Jurkat, Clone E6-1 (cell line): Measurements from ENCODE around the gene KRTAP5-4. TPM values are rescaled to one million over a fixed set of nuclear protein-coding genes. Genes with fewer than 3 reads are reported as not detected.
"Not testable (repeated sequence)": the region's sequence is repeated elsewhere in the genome, so short reads cannot be mapped to it uniquely, and the experiment has no call there.

ENCODE experiments used
- DNase-seq: peaks from one replicate; pipeline ENCODE4 v3.0.0-alpha.2; 2011; ENCODE audit warnings: low read depth, low spot score
- H3K4me3 ChIP-seq: 2 replicates; pipeline ENCODE4 v1.5.1; 2011; ENCODE audit warnings: mild to moderate bottlenecking, low read length, control low read depth, moderate library complexity
- polyA plus RNA-seq: library from polyadenylated mRNA; unstranded; fragments of >200 nt; gene quantifications from one replicate; pipeline ENCODE4 v1.2.1, GENCODE V29; 2012; ENCODE audit warnings: missing spikeins; ENCODE audit not compliant: insufficient read length, insufficient read depth

Gene KRTAP5-4, protein sequence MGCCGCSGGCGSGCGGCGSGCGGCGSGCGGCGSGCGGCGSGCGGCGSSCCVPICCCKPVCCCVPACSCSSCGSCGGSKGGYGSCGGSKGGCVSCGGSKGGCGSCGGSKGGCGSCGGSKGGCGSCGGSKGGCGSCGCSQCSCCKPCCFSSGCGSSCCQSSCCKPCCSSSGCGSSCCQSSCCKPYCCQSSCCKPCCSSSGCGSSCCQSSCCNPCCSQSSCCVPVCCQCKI
- not detected for polyA plus RNA-seq

DNA sequence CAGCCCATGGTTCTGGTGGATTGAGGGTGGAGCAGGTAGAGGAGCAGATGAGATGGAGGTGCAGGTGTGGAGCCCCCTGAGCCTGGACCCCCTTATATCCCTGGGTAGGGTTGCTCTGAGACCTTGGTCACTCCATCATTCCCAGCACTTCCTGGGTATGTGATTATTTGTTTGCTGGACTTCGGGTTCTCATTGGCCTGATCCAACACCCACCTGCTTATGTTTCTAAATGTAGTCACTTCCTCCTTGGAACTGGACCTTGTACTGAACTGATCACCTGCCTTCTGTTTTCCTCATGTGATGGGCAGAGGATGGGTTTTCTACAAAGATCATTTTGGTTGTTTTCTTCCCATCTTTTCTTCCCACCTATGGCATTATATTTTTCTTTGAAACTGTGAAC is at the start of gene KRTAP5-4:
TSS of gene KRTAP5-4 (minus strand) at position 53 of the 400 bp plus-strand sequence. CDS start at position 8, 45 bp downstream.
- DNase-seq = no peak
- H3K4me3 ChIP-seq = no peak within 1 kb of the TSS

DNA sequence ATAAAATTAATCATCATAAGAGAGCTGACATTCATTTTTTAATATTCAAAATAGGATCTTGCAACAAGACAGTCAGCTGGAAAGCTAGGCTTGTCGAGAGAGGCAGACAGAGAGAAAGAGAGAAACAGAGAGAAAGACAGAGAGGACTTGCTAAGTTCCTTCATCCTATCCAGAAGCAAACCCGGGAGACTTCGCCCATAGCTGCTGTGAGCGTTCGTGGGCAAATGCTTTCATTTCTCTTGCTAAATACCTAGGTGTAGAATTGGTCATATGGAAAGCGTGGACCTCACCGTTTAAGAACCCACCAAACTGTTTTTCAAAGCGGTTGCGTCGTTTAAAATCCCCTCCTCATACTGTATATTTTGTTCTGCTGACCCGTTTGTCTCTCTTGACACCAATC is 49.7 kb upstream of the KRTAP5-4 start:
- H3K4me3 ChIP-seq = no peak overlapping the region
- no peak for DNase-seq

DNA sequence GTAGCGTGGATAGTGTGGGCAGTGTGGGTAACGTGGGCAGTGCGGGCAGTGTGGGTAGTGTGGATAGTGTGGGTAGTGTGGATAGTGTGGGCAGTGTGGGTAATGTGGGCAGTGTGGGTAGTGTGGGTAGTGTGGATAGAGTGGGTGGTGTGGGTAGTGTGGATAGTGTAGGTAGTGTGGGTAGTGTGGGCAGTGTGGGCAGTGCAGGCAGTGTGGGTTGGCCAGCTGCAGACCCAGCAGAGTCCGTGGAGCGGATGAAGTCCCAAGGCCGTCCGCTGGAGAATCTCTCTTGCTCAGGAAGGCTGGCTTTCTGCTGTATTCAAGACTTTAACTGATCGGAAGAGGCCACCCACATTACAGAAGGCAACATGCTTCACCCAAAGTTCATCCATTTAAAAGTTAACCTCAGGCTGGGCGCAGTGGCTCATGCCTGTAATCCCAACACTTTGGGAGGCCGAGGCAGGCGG is 49.0 kb upstream of the KRTAP5-4 start:
- DNase-seq = no peak

GRCh38 chr11:1670457-1670856 is 48.5 kb upstream of the KRTAP5-4 start:
- H3K4me3 ChIP-seq, DNase-seq: not testable (repeated sequence)

More for the DNA sequence above, 49.0 kb upstream of the KRTAP5-4 start:
- H3K4me3 ChIP-seq = no peak overlapping the region

- DNase-seq = no peak
- no peak overlapping the region for H3K4me3 ChIP-seq
Observed at GRCh38 chr11:1669546-1670218, 47.7 kb upstream of the KRTAP5-4 start.

DNA sequence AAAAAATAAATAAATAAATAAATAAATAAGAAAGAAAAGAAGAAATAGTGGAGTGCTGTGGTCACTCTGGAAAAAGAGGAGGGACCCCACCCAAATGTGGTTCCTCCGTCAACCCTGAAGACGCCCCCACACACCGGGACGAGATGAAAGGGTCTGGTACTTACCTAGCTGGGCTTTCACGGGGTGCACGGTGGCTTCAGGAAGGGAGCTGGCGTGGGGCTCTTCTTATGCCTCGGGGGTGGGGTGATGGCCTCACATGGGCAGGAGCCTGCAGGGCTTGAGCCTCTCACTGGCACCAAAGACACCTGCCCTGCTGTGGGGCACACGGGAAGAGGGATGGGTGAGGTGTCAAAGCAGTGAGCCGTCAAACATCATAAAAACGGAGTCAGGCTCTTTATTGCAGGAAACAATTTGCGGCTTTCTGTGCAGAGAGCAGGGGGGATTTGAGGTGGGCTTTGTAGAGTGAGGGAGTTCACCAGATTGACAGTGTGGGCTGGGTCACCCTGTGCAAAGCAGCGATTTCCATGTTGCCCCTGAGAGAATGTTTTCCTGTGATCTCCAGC is 47.1 kb upstream of the KRTAP5-4 start:
- H3K4me3 ChIP-seq = no peak overlapping the region
- no peak for DNase-seq

DNA sequence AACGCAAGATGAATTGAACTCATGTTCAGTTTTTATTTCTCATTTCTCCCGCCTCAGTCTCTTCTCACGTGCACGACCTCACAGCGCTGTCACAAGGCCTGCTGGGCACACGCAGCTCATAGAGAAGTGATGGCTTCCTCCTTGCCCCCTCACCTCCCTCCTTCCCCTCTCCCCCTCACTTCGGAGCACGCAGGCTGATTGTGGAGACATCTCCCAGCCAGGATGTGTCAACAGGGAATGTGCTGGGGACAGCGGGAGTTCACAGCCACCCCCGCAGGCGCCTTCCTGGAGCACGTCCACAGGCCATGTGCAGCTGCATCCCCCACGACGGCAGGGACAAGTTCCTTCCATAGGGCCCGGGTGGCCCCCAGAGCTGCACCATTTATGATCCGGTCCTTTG is 46.0 kb upstream of the KRTAP5-4 start:
- DNase-seq = no peak
- no peak overlapping the region for H3K4me3 ChIP-seq

DNA sequence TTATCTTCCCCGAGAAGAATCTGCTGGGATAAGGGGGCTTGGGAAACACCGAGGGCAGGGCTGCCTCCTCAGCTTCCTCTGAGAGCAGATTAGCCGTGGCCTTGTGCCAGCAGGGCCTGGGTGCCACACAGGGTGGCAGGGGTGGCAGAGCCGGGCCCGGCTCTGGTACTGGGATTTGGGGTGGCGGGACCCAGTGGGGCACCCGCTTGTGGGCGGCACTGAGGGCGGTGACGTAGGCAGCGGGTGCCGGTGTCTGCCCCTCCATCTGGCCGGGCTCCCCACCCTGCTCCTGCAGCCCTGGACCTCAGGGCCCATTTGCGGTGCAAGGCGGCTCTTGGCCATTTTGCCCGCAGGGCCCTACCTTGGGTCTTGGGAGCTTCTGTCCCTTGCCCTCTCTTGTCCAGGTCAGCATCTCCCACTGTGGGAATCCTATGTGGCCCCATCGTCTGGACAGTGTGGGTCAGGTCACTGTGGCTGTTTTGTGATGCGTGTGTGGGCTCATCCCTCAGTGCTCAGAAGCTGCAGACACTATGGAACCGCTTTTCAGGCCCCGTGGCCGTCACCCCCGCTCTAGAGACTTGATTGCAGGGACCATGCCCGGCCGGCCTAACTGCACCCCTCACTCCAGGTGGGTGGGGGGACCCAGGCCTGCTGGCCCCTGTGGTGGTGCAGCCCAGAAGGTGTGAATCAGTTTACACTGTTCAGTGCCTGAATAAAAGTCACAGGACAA is 45.3 kb upstream of the KRTAP5-4 start:
- no peak for DNase-seq
- H3K4me3 ChIP-seq = no peak overlapping the region

- H3K4me3 ChIP-seq = no peak overlapping the region
- no peak for DNase-seq
Observed at GRCh38 chr11:1665313-1665712, 43.4 kb upstream of the KRTAP5-4 start.

- not testable (repeated sequence) for H3K4me3 ChIP-seq, DNase-seq
Observed at GRCh38 chr11:1662699-1663283, 40.9 kb upstream of the KRTAP5-4 start.

DNA sequence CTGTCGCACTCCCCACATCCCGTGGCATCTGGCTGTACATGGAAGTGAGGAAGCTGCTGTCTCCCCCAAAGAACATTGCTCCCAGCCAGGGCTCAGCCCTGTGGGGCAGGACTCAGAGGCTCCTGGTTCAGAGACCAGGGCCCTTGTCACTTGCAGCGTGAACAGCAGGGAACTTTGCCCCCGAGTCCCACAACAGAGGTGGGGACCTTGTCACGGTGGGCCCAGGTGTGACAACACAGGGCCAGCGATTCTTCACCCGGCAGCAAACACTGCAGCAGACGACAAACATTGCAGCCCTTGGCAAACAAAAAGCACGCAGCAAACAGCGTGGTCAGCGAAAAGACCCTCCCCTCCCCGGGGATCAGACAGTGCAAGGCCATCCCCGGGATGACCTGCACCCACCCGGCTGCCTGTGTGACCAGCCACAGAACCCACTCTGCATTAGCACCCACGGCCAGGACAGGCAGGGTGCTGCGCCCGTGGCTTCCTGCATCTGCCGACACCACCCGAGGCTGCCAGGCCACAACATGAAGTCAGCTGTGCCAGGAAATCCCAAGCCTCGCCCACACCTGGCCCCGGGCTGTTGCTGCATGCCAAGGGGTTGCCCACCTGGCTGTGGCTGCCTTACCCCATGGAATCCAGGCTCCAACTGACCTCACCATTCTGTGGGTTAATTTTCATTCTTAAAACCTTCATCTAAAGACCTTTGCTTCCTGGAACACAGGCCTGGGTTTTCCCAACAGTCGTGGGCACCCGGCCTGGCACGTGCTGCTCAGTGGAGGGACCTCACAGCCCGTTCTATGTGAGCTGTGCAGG is 39.7 kb upstream of the KRTAP5-4 start:
- H3K4me3 ChIP-seq, DNase-seq: not testable (repeated sequence)

GRCh38 chr11:1660111-1660867 is 38.4 kb upstream of the KRTAP5-4 start:
- DNase-seq = no peak
- no peak overlapping the region for H3K4me3 ChIP-seq

GRCh38 chr11:1659506-1659905 is 37.6 kb upstream of the KRTAP5-4 start:
- DNase-seq = peak; percentile 32
- H3K4me3 ChIP-seq = no peak overlapping the region

- DNase-seq = no peak
- H3K4me3 ChIP-seq = no peak overlapping the region
Observed at GRCh38 chr11:1656670-1657069, 34.7 kb upstream of the KRTAP5-4 start.

DNA sequence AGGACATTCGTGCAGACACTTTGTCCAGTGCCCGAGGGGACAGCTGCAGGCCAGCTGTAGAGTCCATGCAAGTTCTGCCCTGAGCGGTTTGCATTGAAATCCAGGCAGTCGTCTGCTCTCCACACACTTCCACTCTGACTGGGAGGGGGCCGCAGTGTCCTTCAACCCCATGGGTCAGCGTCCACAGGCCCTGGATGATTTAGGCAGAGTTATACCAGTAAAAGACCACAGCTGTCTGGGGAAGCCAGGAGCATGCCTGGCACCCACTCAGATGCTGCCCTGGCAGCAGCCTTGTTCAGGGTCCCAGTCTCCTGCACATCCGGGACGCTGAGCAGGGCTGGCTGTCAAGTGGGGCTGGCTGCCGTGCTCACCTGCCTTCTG is 34.1 kb upstream of the KRTAP5-4 start:
- no peak overlapping the region for H3K4me3 ChIP-seq
- DNase-seq = no peak

DNA sequence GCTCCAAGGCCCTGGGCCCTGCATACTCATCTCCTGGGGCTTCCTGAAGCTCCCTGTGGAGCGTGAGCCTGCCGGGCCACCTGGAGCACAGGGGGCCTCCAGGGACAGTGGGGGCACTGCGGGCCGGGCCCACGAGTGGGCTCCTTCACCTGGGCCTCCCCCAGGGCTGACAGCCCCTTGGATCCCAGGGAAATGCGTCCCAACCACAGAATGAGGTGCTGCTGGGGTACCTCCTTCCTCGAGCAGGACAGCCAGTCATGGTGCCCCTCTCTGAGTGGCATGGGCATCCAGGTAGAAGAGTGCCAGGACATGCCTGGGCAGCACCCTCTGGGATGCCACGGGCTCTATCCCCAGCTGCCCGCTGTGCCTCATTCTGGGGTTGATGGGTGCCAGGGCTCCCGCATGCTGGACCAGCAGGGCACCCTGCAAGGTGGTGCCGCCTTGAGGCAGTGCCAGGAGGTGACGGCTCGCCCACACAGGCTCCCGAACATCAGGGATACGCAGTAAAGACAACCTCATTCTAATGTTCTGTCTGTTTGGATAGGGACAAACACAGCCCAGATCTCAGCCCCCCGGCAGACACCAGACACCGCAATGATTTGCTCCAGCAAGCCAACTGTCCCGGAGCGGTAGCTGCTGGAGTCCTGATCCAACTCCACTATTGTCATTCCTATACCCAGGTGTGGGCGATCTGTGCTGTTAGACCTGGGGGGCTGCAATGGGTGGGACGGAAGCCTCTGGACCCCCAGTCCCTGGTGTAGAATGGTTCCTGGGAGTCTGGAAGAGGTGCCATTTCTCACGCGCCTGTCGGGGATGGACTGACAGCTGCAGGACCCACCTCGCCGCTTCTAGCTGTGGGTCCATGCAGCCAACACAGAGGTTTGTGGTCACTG is 33.5 kb upstream of the KRTAP5-4 start:
- H3K4me3 ChIP-seq = no peak overlapping the region

More for the DNA sequence above, 33.5 kb upstream of the KRTAP5-4 start:
- DNase-seq = no peak
